Mucosa of rectum (tissue), 2 donors: Measurements from ENCODE around the gene KCTD4.

Source experiments
- H3K27ac ChIP-seq, 2 donors: one replicate each; pipeline ENCODE4 v1.7.0; 2013; ENCODE audit warnings: inconsistent platforms in 2 of 2, low read depth in 2 of 2, low read length in 2 of 2
- H3K27me3 ChIP-seq, 2 donors: one replicate each; pipeline ENCODE4 v1.7.0; 2013; ENCODE audit warnings: low read length in 2 of 2; ENCODE audit not compliant: control insufficient read depth in 2 of 2, insufficient read depth in 2 of 2
- H3K36me3 ChIP-seq, 2 donors: one replicate each; pipeline ENCODE4 v1.7.0; 2013; ENCODE audit warnings: low read length in 2 of 2; ENCODE audit not compliant: control insufficient read depth in 2 of 2, insufficient read depth in 2 of 2
- H3K4me1 ChIP-seq, 2 donors: one replicate each; pipeline ENCODE4 v1.7.0; 2013; ENCODE audit warnings: low read length in 2 of 2, mild to moderate bottlenecking in 1 of 2; ENCODE audit not compliant: control insufficient read depth in 2 of 2, insufficient read depth in 2 of 2
- H3K4me3 ChIP-seq, 2 donors: one replicate each; pipeline ENCODE4 v1.7.0; 2013; ENCODE audit warnings: low read length in 2 of 2
- H3K9ac ChIP-seq, 2 donors: one replicate each; pipeline ENCODE4 v1.7.0; 2013; ENCODE audit warnings: low read length in 2 of 2, low read depth in 1 of 2, mild to moderate bottlenecking in 1 of 2
- H3K9me3 ChIP-seq, 2 donors: one replicate each; pipeline ENCODE4 v1.7.0; 2013; ENCODE audit warnings: low read length in 2 of 2; ENCODE audit not compliant: control insufficient read depth in 2 of 2
- donor health status: healthy.
- donor health status: Normal muscosa, but diverticular disease.

KCTD4 gene

DNA sequence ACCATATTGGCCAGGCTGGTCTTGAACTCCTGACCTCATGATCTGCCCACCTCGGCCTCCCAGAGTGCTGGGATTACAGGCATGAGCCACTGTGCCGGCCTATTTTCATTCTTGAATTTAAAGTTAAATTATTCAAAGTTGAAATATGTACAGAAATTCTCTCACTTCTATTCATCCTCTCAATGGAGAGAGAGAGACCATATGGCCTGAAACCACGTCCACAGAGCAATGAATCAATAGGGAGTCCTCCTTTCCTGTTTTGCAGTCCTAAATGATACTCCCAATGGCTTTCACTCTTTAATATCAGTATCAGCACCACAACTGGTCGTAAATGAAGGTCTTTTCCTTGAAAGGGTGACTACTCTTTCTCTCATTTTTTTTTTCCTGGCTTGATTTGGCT is 30.5 kb upstream of the KCTD4 start:
- Histone ChIP-seq H3K9me3 (no peaks in the 10 kb centered on the region), H3K4me1 (peaks cover 2 to 4% of the 10 kb centered on the region in 2 donors), H3K27ac (no peak overlapping the region), H3K4me3 (no peak overlapping the region), H3K27me3 (no peaks in the 10 kb centered on the region), H3K36me3 (no peaks in the 10 kb centered on the region), H3K9ac (no peak overlapping the region)

DNA sequence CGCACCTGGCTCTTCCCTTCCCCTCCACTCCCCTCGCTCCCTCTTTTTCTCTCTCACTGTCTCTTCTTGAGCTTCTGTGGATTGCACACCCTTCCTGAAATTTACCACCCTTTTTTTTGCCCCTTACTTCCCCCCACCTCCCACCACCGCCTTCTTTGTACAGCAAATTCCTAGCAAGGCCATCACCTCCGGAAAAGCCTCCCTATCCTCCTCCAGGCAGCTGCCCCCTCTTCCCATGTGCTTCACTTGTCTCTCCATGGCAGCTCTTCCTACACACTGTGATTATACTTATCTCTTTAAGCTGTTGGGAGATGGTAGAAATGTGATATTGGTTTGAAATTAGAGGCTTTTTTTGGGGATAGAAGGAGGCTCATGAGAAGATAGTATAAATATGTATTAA is 28.3 kb upstream of the KCTD4 start:
- H3K9me3 ChIP-seq = no peaks in the 10 kb centered on the region
- H3K4me3 ChIP-seq = no peak overlapping the region
- H3K4me1 ChIP-seq = peaks cover 0 to 3% of the 10 kb centered on the region in 2 donors
- no peaks in the 10 kb centered on the region for H3K36me3 ChIP-seq
- no peaks in the 10 kb centered on the region for H3K27me3 ChIP-seq
- H3K27ac ChIP-seq = no peak overlapping the region
- H3K9ac ChIP-seq = no peak overlapping the region

DNA sequence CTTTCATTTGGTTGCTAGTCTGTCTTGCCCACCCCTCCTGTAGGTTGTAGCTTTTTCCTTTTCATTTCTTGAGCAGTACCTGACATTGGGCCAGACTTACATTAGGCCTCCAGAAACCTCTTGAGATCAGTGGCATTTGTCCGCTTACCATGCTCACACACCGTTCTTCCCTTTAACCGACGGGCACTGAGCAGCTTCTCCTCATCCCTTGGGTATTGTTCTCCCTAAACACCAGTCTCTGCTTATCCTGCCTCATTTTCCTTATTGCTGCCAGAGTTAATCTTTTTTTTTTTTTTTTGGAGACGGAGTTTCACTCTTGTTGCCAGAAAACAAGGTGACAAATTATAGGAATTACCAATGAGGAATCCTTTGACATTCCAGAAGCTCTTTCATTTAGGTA is 27.2 kb upstream of the KCTD4 start:
- Histone ChIP-seq H3K9me3 (no peaks in the 10 kb centered on the region), H3K9ac (no peak overlapping the region), H3K4me1 (no peaks in the 10 kb centered on the region), H3K36me3 (no peaks in the 10 kb centered on the region), H3K4me3 (no peak overlapping the region), H3K27me3 (no peaks in the 10 kb centered on the region), H3K27ac (no peak overlapping the region)

DNA sequence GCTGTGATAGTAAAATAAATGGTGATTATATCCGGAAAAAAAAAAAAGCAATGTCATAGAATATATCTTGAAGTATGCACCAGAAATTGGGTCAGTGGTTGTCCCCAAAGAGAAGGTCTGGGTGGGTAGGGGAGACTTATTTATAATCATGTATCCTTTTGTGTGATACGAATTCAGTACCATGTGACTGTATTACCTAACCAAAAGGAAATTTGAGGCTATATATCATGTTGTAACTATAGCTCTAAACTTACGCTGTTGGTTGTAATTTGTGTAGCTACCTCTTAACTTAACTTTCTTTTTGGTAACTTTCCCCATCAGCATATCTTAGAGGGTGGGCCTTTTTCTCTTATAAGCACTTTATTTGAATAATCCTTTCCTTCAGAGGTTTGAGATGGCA is 25.2 kb upstream of the KCTD4 start:
- H3K9me3 ChIP-seq = no peaks in the 10 kb centered on the region
- H3K4me3 ChIP-seq = no peak overlapping the region
- no peaks in the 10 kb centered on the region for H3K27me3 ChIP-seq
- H3K36me3 ChIP-seq = no peaks in the 10 kb centered on the region
- no peak overlapping the region for H3K9ac ChIP-seq
- H3K4me1 ChIP-seq = no peaks in the 10 kb centered on the region
- H3K27ac ChIP-seq = no peak overlapping the region

DNA sequence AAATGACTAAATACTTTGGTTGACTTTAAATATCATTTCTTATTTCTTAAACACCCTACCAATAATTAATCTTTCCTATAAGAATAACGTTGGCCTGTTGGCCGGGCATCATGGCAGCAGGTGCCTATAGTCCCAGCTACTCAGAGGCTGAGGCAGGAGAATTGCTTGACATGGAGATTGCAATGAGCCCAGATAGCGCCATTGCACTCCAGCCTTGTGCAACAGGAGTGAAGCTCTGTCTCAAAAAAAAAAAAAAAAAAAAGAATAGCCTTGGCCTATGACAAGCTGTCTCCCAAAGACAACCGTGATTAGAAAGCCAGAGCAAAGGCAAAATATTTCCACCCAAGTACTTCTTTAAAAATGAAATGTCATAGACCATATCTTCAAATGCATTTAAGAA is 24.5 kb upstream of the KCTD4 start:
- Histone ChIP-seq H3K9ac (no peak overlapping the region), H3K4me1 (no peaks in the 10 kb centered on the region), H3K36me3 (no peaks in the 10 kb centered on the region), H3K4me3 (no peak overlapping the region), H3K27me3 (no peaks in the 10 kb centered on the region), H3K27ac (no peak overlapping the region), H3K9me3 (no peaks in the 10 kb centered on the region)

DNA sequence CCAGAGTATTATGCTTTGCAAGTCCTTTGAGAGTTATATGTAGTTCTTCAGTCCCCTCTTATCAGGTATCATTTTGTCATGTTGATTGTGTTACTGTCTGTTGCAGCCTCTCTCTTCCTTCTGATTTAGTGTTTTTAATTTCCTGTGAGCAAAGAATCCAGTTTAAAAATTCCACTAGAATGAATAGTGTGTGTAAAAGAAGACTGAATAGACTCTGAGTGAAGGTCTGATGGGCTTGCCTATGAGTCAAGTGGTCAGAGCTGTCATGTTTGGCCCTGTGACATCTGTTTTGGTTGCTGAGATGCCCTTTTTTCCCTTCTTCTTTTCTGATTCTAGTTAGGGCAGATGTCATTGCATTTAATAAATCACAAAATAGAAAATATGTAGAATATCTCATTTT is 23.3 kb upstream of the KCTD4 start:
- no peak overlapping the region for H3K4me3 ChIP-seq
- no peaks in the 10 kb centered on the region for H3K9me3 ChIP-seq
- peaks cover 0 to 7% of the 10 kb centered on the region in 2 donors for H3K4me1 ChIP-seq
- no peaks in the 10 kb centered on the region for H3K36me3 ChIP-seq
- H3K9ac ChIP-seq = no peak overlapping the region
- H3K27me3 ChIP-seq = no peaks in the 10 kb centered on the region
- no peak overlapping the region for H3K27ac ChIP-seq

DNA sequence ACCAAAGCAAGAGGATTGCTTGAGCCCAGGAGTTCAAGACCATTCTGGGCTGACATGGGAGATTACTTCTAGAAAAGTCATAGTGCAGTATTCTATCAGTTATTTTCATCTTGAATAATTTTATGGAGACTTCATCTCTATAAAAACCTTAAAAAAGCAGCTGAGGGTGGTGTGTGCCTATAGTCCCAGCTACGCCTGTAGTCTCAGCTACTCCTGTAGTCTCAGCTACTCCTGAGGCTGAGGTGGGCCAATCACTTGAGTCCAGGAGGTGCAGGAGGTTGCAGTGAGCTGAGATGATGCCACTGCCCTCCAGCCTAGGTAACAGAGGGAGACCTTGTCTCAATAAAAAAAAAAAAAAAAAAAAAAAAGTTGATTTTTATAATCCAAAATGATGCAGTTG is 22.1 kb upstream of the KCTD4 start:
- Histone ChIP-seq H3K36me3 (no peaks in the 10 kb centered on the region), H3K27me3 (no peaks in the 10 kb centered on the region), H3K27ac (no peak overlapping the region), H3K9me3 (no peaks in the 10 kb centered on the region), H3K4me3 (no peak overlapping the region), H3K9ac (no peak overlapping the region), H3K4me1 (peaks cover 0 to 7% of the 10 kb centered on the region in 2 donors)

DNA sequence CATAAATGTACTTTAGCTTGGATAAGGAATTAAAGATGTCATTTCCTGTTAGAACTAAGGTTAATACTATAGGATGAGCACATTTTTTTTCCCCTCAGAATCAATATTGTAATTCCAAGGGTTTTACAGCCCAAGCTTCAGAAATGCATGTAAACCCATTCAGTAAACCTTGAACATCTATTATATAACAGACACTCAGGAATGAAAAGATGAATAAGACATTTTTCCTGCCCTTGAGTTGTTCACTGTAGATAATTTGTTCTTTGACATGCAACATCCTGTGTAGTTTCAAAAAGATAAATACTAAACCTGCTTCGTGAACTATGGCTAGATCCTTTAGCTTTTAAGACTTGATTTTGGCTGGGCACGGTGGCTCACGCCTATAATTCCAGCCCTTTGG is 21.7 kb upstream of the KCTD4 start:
- no peaks in the 10 kb centered on the region for H3K27me3 ChIP-seq

DNA sequence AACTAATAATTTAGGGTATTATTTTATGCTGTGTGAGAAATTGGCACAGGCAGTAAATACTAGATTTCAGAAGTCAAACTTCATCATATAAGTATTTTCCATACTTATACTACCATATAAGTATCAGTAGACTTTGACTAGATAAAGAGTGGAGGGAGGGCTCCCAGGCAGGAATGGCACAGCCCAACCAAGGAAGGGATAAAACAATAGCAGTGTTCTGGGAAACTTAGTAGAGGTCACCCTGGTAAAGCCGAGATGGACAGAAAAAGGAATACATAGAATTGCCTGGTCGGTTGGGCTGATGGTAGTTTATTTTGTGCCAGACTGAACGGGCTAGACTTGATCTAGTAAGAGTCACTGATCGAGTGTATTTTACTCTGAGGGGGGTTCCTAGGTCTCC is 19.6 kb upstream of the KCTD4 start:
- Histone ChIP-seq H3K27ac (no peak overlapping the region), H3K4me3 (no peak overlapping the region), H3K9me3 (no peaks in the 10 kb centered on the region), H3K27me3 (no peaks in the 10 kb centered on the region), H3K4me1 (peaks cover 0 to 7% of the 10 kb centered on the region in 2 donors), H3K9ac (no peak overlapping the region), H3K36me3 (no peaks in the 10 kb centered on the region)

More for the DNA sequence above, 21.7 kb upstream of the KCTD4 start:
- Histone ChIP-seq H3K27ac (no peak overlapping the region), H3K4me3 (no peak overlapping the region), H3K4me1 (peaks cover 0 to 7% of the 10 kb centered on the region in 2 donors), H3K9ac (no peak overlapping the region), H3K9me3 (no peaks in the 10 kb centered on the region), H3K36me3 (no peaks in the 10 kb centered on the region)

DNA sequence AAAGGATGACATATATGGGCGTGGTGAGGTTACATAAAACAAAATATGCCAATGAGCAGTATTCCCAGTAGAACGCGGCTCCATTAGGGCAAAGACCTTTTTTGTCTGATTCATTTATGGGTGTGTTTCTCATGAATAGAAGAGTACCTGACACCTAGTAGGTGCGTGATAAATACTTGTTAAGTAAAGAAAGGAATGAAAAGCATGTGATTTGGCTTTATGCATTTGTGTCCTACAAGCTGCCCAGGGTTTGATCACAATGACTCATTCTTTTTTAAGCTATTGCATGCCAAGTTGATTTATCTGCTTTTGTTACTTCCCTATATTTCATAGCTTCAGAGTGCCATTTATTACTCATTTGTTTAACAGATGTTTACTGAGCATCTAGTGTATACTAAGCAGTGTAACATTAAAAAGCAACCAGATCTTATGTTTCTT is 19.1 kb upstream of the KCTD4 start:
- H3K27me3 ChIP-seq = no peaks in the 10 kb centered on the region
- H3K4me3 ChIP-seq = no peak overlapping the region
- H3K36me3 ChIP-seq = no peaks in the 10 kb centered on the region
- peaks cover 0 to 7% of the 10 kb centered on the region in 2 donors for H3K4me1 ChIP-seq
- no peak overlapping the region for H3K9ac ChIP-seq
- H3K27ac ChIP-seq = no peak overlapping the region
- no peaks in the 10 kb centered on the region for H3K9me3 ChIP-seq
